Right renal pelvis (tissue), 4 donors: ENCODE data around the gene AGBL3. TPM values are rescaled to one million over a fixed set of nuclear protein-coding genes. Genes with fewer than 3 reads are reported as not detected.

Experiments used
- DNase-seq, 4 donors: peaks; one replicate each; pipeline ENCODE4 v3.0.0-alpha.2; 2013; ENCODE audit warnings: low read depth in 4 of 4, low spot score in 3 of 4, missing footprints in 1 of 4
- polyA plus RNA-seq, 4 donors: library from polyadenylated mRNA; unstranded; fragments of 120-200 nt; gene quantifications; one replicate each; pipeline ENCODE4 v1.2.1, GENCODE V29; 2013; ENCODE audit not compliant: insufficient read length in 4 of 4

The AGBL3 gene
- polyA plus RNA-seq, 4 donors = 9.4 to 12.0 (median 10.2) TPM

GRCh38 chr7:135129579-135129978, 143.3 kb downstream of the AGBL3 start:
- DNase-seq = no peak

- DNase-seq = no peak
These were observed 157.8 kb downstream of the AGBL3 start for GRCh38 chr7:135143885-135144668.

- no peak for DNase-seq
These were observed 161.1 kb downstream of the AGBL3 start for GRCh38 chr7:135147341-135147898.

- no peak for DNase-seq
These were observed 161.8 kb downstream of the AGBL3 start, which contains the start of gene TMEM140 for GRCh38 chr7:135147899-135148721. TMEM140 (plus strand) TSS chr7:135148072; CDS start chr7:135164442, 16,370 bp downstream.

GRCh38 chr7:135150072-135150782, 163.9 kb downstream of the AGBL3 start:
- DNase-seq = no peak

GRCh38 chr7:135151132-135151531, 164.8 kb downstream of the AGBL3 start:
- no peak for DNase-seq

- DNase-seq = no peak
These were observed 165.2 kb downstream of the AGBL3 start for GRCh38 chr7:135151533-135151932.

- DNase-seq = no peak
These were observed 166.1 kb downstream of the AGBL3 start for GRCh38 chr7:135152442-135152841.

GRCh38 chr7:135154734-135155133, 168.4 kb downstream of the AGBL3 start:
- no peak for DNase-seq

GRCh38 chr7:135156290-135156689, 170.0 kb downstream of the AGBL3 start:
- DNase-seq = no peak

GRCh38 chr7:135158141-135158655, 171.9 kb downstream of the AGBL3 start:
- DNase-seq = no peak

GRCh38 chr7:135158874-135159273, 172.6 kb downstream of the AGBL3 start:
- DNase-seq = no peak

GRCh38 chr7:135159359-135160085, 173.2 kb downstream of the AGBL3 start:
- DNase-seq = no peak

GRCh38 chr7:135160098-135160857, 174.0 kb downstream of the AGBL3 start:
- no peak for DNase-seq

- no peak for DNase-seq
These were observed 174.7 kb downstream of the AGBL3 start for GRCh38 chr7:135160858-135161653.

GRCh38 chr7:135161669-135162068, 175.4 kb downstream of the AGBL3 start:
- DNase-seq = no peak

- no peak for DNase-seq
These were observed 176.2 kb downstream of the AGBL3 start for GRCh38 chr7:135162382-135163001.
